Thyroid gland (tissue), 4 donors: ENCODE measurements around the gene ACY1. TPM values are rescaled to one million over a fixed set of nuclear protein-coding genes. Genes with fewer than 3 reads are reported as not detected.

ENCODE experiments used
- DNase-seq, 2 donors: peaks; one replicate each; pipeline ENCODE4 v3.0.0-alpha.2; 2019
- H3K27ac ChIP-seq, 3 donors: fragments of 200-600 bp; sonication (generic); 1 replicate in 2 of 3; 2 replicates in 1 of 3; pipeline ENCODE4 v1.5.1; 2016 to 2019; ENCODE audit warnings: mild to moderate bottlenecking in 1 of 3, moderate library complexity in 1 of 3
- H3K27me3 ChIP-seq: fragments of 200-600 bp; sonication (generic); one replicate; pipeline ENCODE4 v1.5.1; 2019
- H3K36me3 ChIP-seq, 2 donors: fragments of 200-600 bp; sonication (generic); one replicate each; pipeline ENCODE4 v1.5.1; 2016 to 2019
- H3K4me1 ChIP-seq, 2 donors: fragments of 200-600 bp; sonication (generic); one replicate each; pipeline ENCODE4 v1.5.1; 2017 to 2019
- H3K4me3 ChIP-seq, 3 donors: fragments of 200-600 bp; sonication (generic); replicated peaks in 1 of 3; 1 replicate in 2 of 3; 2 replicates in 1 of 3; pipeline ENCODE4 v1.5.1; 2016; ENCODE audit warnings: mild to moderate bottlenecking in 1 of 3
- H3K9me3 ChIP-seq: fragments of 200-600 bp; sonication (generic); one replicate; pipeline ENCODE4 v1.5.1; 2017
- CTCF ChIP-seq, 6 experiments: fragments of 200-600 bp in 3 of 6; fragments of 450-650 bp in 3 of 6; sonication (generic) in 3 of 6; IDR thresholded peaks; one replicate each; pipeline ENCODE4 v1.5.1; 2016 to 2019; ENCODE audit warnings: antibody characterized with exemption in 6 of 6, mild to moderate bottlenecking in 2 of 6, inconsistent platforms in 1 of 6, moderate library complexity in 1 of 6
- POLR2A ChIP-seq, 2 donors: fragments of 450-650 bp; IDR thresholded peaks; one replicate each; pipeline ENCODE4 v1.6.1; 2017; ENCODE audit warnings: antibody characterized with exemption in 2 of 2, mild to moderate bottlenecking in 2 of 2, moderate library complexity in 1 of 2
- WGBS, 2 donors: methylation state at CpG; one replicate each; pipeline ENCODE4 v1.1.5; 2017; 5-methylcytosine and 5-hydroxymethylcytosine counted together
- intact Hi-C: fragments of 100-400 bp; cut with DNase I; formaldehyde crosslinking; loops from one replicate; pipeline ENCODE4 v1.15.1; 2023
- total RNA-seq, 4 donors: library from RNA; depleted of rRNA; stranded (reverse); fragments of >200 nt; gene quantifications; one replicate each; pipeline ENCODE4 v1.2.3, GENCODE V29; 2016

The ACY1 gene
- total RNA-seq, 4 donors from 2014 or later = 34.9 to 98.8 (median 77.6) TPM

- Histone ChIP-seq H3K27me3 (no peaks in the 10 kb centered on the region), H3K36me3 (no peaks in the 10 kb centered on the region), H3K9me3 (no peaks in the 10 kb centered on the region), H3K4me1 (peaks cover 9 to 10% of the 10 kb centered on the region in 2 donors), H3K27ac (no peak overlapping the region), H3K4me3 (no peak overlapping the region)
- WGBS, 2 donors = 59 to 74% methylated on average over 9 of the region's 9 CpGs
- no peak for TF ChIP-seq POLR2A (IDR thresholded peaks at IDR 0.05)
- TF ChIP-seq CTCF (IDR thresholded peaks at IDR 0.05) = no peak
- no peak for DNase-seq
- intact Hi-C loops = no loop called here
Observed at GRCh38 chr3:51961602-51962569, 21.4 kb upstream of the ACY1 start.

GRCh38 chr3:51962854-51963530 lies 20.3 kb upstream of the ACY1 start:
- Histone ChIP-seq H3K9me3 (no peaks in the 10 kb centered on the region), H3K27ac (no peak overlapping the region), H3K27me3 (no peaks in the 10 kb centered on the region), H3K4me3 (no peak overlapping the region), H3K36me3 (no peaks in the 10 kb centered on the region), H3K4me1 (peaks cover 10 to 11% of the 10 kb centered on the region in 2 donors)
- TF ChIP-seq CTCF (IDR thresholded peaks at IDR 0.05) (no peak), POLR2A (IDR thresholded peaks at IDR 0.05) (no peak)
- intact Hi-C loops = no loop called here
- 69 to 71% methylated on average over 5 to 6 of the region's 6 CpGs for WGBS, 2 donors
- DNase-seq = no peak

- H3K4me1 ChIP-seq = peaks cover 10 to 11% of the 10 kb centered on the region in 2 donors
- TF ChIP-seq POLR2A (IDR thresholded peaks at IDR 0.05) = no peak
- no peak for TF ChIP-seq CTCF (IDR thresholded peaks at IDR 0.05)
- no peak overlapping the region for H3K4me3 ChIP-seq
- WGBS, 2 donors = 64 to 67% methylated on average over 6 to 11 of the region's 12 CpGs
- no peaks in the 10 kb centered on the region for H3K36me3 ChIP-seq
- no peak for DNase-seq
- H3K27ac ChIP-seq = no peak overlapping the region
- intact Hi-C loops = no loop called here
- no peaks in the 10 kb centered on the region for H3K9me3 ChIP-seq
- no peaks in the 10 kb centered on the region for H3K27me3 ChIP-seq
Observed at GRCh38 chr3:51963951-51964451, 19.3 kb upstream of the ACY1 start.

GRCh38 chr3:51964521-51964920 lies 18.8 kb upstream of the ACY1 start:
- H3K4me3 ChIP-seq = no peak overlapping the region
- TF ChIP-seq CTCF (IDR thresholded peaks at IDR 0.05) = no peak
- TF ChIP-seq POLR2A (IDR thresholded peaks at IDR 0.05) = no peak

More at GRCh38 chr3:51964521-51964920, 18.8 kb upstream of the ACY1 start:
- 74 to 75% methylated on average over 4 of the region's 4 CpGs for WGBS, 2 donors
- intact Hi-C loops = no loop called here
- no peak for DNase-seq
- Histone ChIP-seq H3K4me1 (peaks cover 10 to 11% of the 10 kb centered on the region in 2 donors), H3K36me3 (no peaks in the 10 kb centered on the region), H3K27me3 (no peaks in the 10 kb centered on the region), H3K27ac (no peak overlapping the region), H3K9me3 (no peaks in the 10 kb centered on the region)
